ENCODE results near the gene FAP. TPM values are rescaled to one million over a fixed set of nuclear protein-coding genes. Genes with fewer than 3 reads are reported as not detected.

The FAP gene
- total and polyA plus RNA-seq, 2 of the 4 experiments (the other 2 are of a cell fraction), result 71.0 to 95.0 TPM

DNA sequence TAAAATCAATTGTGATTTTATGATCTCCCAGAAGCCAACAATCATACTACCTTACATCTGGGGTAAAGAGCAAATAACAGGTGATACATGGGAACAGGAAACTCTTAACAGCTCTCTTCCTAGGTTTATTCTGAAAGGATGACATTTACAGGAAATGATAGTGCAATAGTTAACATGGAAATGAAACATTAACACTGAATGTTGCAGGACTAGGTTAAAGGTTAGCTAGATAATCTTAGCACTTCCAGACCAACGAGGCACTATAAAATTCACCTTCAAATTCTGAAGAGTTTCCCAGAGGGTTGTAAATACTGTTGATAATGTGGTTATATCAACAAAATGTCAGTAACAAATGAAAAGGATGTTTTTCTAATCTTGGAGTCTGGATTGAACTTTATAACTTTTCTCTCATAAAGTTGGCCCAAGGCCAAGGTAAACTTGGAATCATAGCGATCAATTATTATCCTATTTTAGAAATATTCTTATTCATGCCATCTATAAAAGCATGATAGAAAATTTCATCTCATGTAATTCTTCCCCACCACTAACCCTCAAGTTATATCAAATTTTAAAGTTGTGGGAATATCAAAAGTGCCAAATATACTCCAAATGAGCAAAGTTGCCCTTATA lies 58.3 kb downstream of the FAP start:
- Histone ChIP-seq H3K27me3 (ENCODE audit: control insufficient read depth, insufficient read depth, low read length) (no peaks in the 10 kb centered on the region), H3K9me1 (ENCODE audit: insufficient read depth, low read length) (peaks cover 3% of the 10 kb centered on the region; the same call in 1 of the 2 replicates), H2AK5ac (ENCODE audit: low read depth, low read length) (no peak overlapping the region), H2BK15ac (ENCODE audit: low read depth, low read length) (no peak overlapping the region), H3K4me1 (ENCODE audit: control insufficient read depth, insufficient read depth, low read length) (no peaks in the 10 kb centered on the region), H3K4me3 (ENCODE audit: insufficient read depth, low read depth, low read length) (no peak overlapping the region), H4K20me1 (ENCODE audit: insufficient read depth, low read length) (no peaks in the 10 kb centered on the region), H3K23ac (ENCODE audit: low read depth, low read length) (no peak overlapping the region), H3K4me2 (ENCODE audit: low read depth, low read length) (no peak overlapping the region), H2BK20ac (ENCODE audit: low read depth, low read length) (no peak overlapping the region), H3K27ac (ENCODE audit: insufficient read depth, low read length) (no peak overlapping the region), H4K91ac (ENCODE audit: insufficient read depth, low read depth, low read length) (no peak overlapping the region), H3K9me3 (ENCODE audit: control insufficient read depth, insufficient read depth, low read length) (no peaks in the 10 kb centered on the region), H3K18ac (ENCODE audit: low read depth, low read length) (no peak overlapping the region), H3K79me1 (ENCODE audit: low read depth in 1 of 2, low read length in 2 of 2) (no peaks in the 10 kb centered on the region), H3K36me3 (ENCODE audit: control insufficient read depth, insufficient read depth, low read length) (peaks cover 28% of the 10 kb centered on the region), H4K5ac (ENCODE audit: low read depth, low read length) (no peak overlapping the region), H3K9ac (ENCODE audit: low read depth, low read length) (no peak overlapping the region), H4K8ac (ENCODE audit: low read depth in 2 of 2, low read length in 2 of 2) (no peak overlapping the region), H3K14ac (replicated peaks; ENCODE audit: low read depth, low read length) (no peak overlapping the region), H2AK9ac (replicated peaks; ENCODE audit: low read depth, low read length, poor library complexity) (no peak overlapping the region), H2AFZ (replicated peaks; ENCODE audit: low read length, poor library complexity) (no peak overlapping the region), H2BK120ac (ENCODE audit: low read depth, low read length) (no peak overlapping the region), H2BK5ac (ENCODE audit: low read depth, low read length, poor library complexity, severe bottlenecking) (no peak overlapping the region), H3K4ac (ENCODE audit: low read depth, low read length) (no peak overlapping the region), H3K56ac (ENCODE audit: extremely low read depth, insufficient read depth, low read length) (no peak overlapping the region)
- intact Hi-C loops (cut with micrococcal nuclease), result no loop called here
- no peak for TF ChIP-seq CHD1 (IDR thresholded peaks at IDR 0.05; ENCODE audit: low read depth, low read length)
- no peak for TF ChIP-seq CEBPB (IDR thresholded peaks at IDR 0.05; ENCODE audit: low read depth, low read length)
- no peak for TF ChIP-seq MXI1 (IDR thresholded peaks at IDR 0.05; ENCODE audit: borderline replicate concordance, low read depth, low read length)
- no peak for TF ChIP-seq RCOR1 (IDR thresholded peaks at IDR 0.05; ENCODE audit: insufficient replicate concordance, low read length)
- no peak for TF ChIP-seq RAD21 (IDR thresholded peaks at IDR 0.05; ENCODE audit: low read length)
- TF ChIP-seq, protein P1, sequence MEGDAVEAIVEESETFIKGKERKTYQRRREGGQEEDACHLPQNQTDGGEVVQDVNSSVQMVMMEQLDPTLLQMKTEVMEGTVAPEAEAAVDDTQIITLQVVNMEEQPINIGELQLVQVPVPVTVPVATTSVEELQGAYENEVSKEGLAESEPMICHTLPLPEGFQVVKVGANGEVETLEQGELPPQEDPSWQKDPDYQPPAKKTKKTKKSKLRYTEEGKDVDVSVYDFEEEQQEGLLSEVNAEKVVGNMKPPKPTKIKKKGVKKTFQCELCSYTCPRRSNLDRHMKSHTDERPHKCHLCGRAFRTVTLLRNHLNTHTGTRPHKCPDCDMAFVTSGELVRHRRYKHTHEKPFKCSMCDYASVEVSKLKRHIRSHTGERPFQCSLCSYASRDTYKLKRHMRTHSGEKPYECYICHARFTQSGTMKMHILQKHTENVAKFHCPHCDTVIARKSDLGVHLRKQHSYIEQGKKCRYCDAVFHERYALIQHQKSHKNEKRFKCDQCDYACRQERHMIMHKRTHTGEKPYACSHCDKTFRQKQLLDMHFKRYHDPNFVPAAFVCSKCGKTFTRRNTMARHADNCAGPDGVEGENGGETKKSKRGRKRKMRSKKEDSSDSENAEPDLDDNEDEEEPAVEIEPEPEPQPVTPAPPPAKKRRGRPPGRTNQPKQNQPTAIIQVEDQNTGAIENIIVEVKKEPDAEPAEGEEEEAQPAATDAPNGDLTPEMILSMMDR (conservative IDR thresholded peaks at IDR 0.05; ENCODE audit: low read depth, low read length), result no peak
- TF ChIP-seq FOS (IDR thresholded peaks at IDR 0.05; ENCODE audit: low read depth, low read length), result no peak
- no peak for TF ChIP-seq MAFK (IDR thresholded peaks at IDR 0.05; ENCODE audit: low read depth, low read length)
- no peak for TF ChIP-seq BHLHE40 (IDR thresholded peaks at IDR 0.05; ENCODE audit: low read depth, low read length)
- TF ChIP-seq, protein P2, sequence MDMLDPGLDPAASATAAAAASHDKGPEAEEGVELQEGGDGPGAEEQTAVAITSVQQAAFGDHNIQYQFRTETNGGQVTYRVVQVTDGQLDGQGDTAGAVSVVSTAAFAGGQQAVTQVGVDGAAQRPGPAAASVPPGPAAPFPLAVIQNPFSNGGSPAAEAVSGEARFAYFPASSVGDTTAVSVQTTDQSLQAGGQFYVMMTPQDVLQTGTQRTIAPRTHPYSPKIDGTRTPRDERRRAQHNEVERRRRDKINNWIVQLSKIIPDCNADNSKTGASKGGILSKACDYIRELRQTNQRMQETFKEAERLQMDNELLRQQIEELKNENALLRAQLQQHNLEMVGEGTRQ (IDR thresholded peaks at IDR 0.05; ENCODE audit: low read depth, low read length), result no peak
- TF ChIP-seq MAZ (IDR thresholded peaks at IDR 0.05; ENCODE audit: borderline replicate concordance, low read depth, low read length), result no peak
- ChIA-PET CTCF (interaction anchor here (1.2 to 1.5 kb wide), 2 partner anchors 10 to 32 kb away, joined by 3 to 4 read pairs; no protein-coding TSS in a partner anchor), POLR2A (ENCODE audit: unreplicated experiment) (no interaction called here)
- in situ Hi-C loops (cut with MboI; ENCODE audit: low sequenced_read_pairs), result no loop called here
- no CpG with 5 or more reads among the region's 2 CpGs for WGBS, 2 experiments (ENCODE audit: extremely low coverage in 2 of 2, insufficient read length in 1 of 2)
- BruUV-seq (replicated peaks), result no TSS peak
- DNase-seq, result no peak
- dilution Hi-C loops (cut with HindIII; ENCODE audit: low sequenced_read_pairs, unreplicated experiment), result no loop called here
- no peak for ATAC-seq (ENCODE audit: low read depth)

Data from IMR-90 (cell line).